ENCODE results near the gene DENND2A. TPM values are rescaled to one million over a fixed set of nuclear protein-coding genes. Genes with fewer than 3 reads are reported as not detected.

The DENND2A gene
- total RNA-seq, 1 donor from 2014 or later = 7.5 TPM

- intact Hi-C loops (cut with DNase I) = no loop called here
- H3K27ac ChIP-seq = no peak overlapping the region
- no peak overlapping the region for H3K4me3 ChIP-seq
- no peaks in the 10 kb centered on the region for H3K9me3 ChIP-seq
- no peaks in the 10 kb centered on the region for H3K4me1 ChIP-seq
- no peak for DNase-seq (ENCODE audit: low spot score in 2 of 2)
- no peak for TF ChIP-seq CTCF (IDR thresholded peaks at IDR 0.05)
- H3K27me3 ChIP-seq = no peaks in the 10 kb centered on the region
- no peaks in the 10 kb centered on the region for H3K36me3 ChIP-seq
Observed at GRCh38 chr7:140584195-140584851, 56.3 kb downstream of the DENND2A start.

- Histone ChIP-seq H3K36me3 (no peaks in the 10 kb centered on the region), H3K27me3 (no peaks in the 10 kb centered on the region), H3K9me3 (no peaks in the 10 kb centered on the region), H3K27ac (no peak overlapping the region), H3K4me1 (no peaks in the 10 kb centered on the region), H3K4me3 (no peak overlapping the region)
- no peak for TF ChIP-seq CTCF (IDR thresholded peaks at IDR 0.05)
- intact Hi-C loops (cut with DNase I) = no loop called here
- no peak for DNase-seq (ENCODE audit: low spot score in 2 of 2)
Observed at GRCh38 chr7:140581411-140581810, 59.2 kb downstream of the DENND2A start.

- Histone ChIP-seq H3K27me3 (no peaks in the 10 kb centered on the region), H3K4me1 (no peaks in the 10 kb centered on the region), H3K4me3 (no peak overlapping the region), H3K9me3 (no peaks in the 10 kb centered on the region), H3K36me3 (no peaks in the 10 kb centered on the region), H3K27ac (no peak overlapping the region)
- no peak for DNase-seq (ENCODE audit: low spot score in 2 of 2)
- TF ChIP-seq CTCF (IDR thresholded peaks at IDR 0.05) = no peak
- intact Hi-C loops (cut with DNase I) = no loop called here
Observed at GRCh38 chr7:140577651-140578050, 63.0 kb downstream of the DENND2A start.

GRCh38 chr7:140576589-140576988 lies 64.0 kb downstream of the DENND2A start:
- Histone ChIP-seq H3K27me3 (no peaks in the 10 kb centered on the region), H3K27ac (no peak overlapping the region), H3K4me3 (no peak overlapping the region), H3K4me1 (no peaks in the 10 kb centered on the region), H3K36me3 (no peaks in the 10 kb centered on the region), H3K9me3 (no peaks in the 10 kb centered on the region)
- intact Hi-C loops (cut with DNase I) = no loop called here
- DNase-seq (ENCODE audit: low spot score in 2 of 2) = no peak
- no peak for TF ChIP-seq CTCF (IDR thresholded peaks at IDR 0.05)

- Histone ChIP-seq H3K9me3 (no peaks in the 10 kb centered on the region), H3K27me3 (no peaks in the 10 kb centered on the region), H3K4me3 (no peak overlapping the region), H3K27ac (no peak overlapping the region), H3K4me1 (peaks cover 0 to 7% of the 10 kb centered on the region in 2 donors), H3K36me3 (no peaks in the 10 kb centered on the region)
- TF ChIP-seq CTCF (IDR thresholded peaks at IDR 0.05) = no peak
- no peak for DNase-seq (ENCODE audit: low spot score in 2 of 2)
- intact Hi-C loops (cut with DNase I) = no loop called here
Observed at GRCh38 chr7:140571538-140572122, 69.0 kb downstream of the DENND2A start.
